HCT116 (cell line): Measurements from ENCODE around the gene BCL11A. TPM values are rescaled to one million over a fixed set of nuclear protein-coding genes. Genes with fewer than 3 reads are reported as not detected.
"Not testable (repeated sequence)": the region's sequence is repeated elsewhere in the genome, so short reads cannot be mapped to it uniquely, and the experiment has no call there.

ENCODE experiments used
- ATAC-seq: fragments of 200-7000 bp; cut with Tn5 transposase; 2 replicates; pipeline ENCODE4 v1.9.1; 2020; ENCODE audit warnings: mild to moderate bottlenecking, moderate library complexity
- BruUV-seq: library from RNA; stranded (reverse); fragments of 400-500 nt; replicated peaks from 2 replicates; lab custom pipeline; 2021; lab: Mats Ljungman, UMichigan
- CTCF ChIA-PET: fragments of 300-600 bp; sonication (Branson Sonifier 250); formaldehyde crosslinking; loops from one replicate; lab custom pipeline; 2021; ENCODE audit warnings: antibody characterized with exemption; lab: Charles Lee
- POLR2A ChIA-PET: fragments of 300-600, 350-600 bp; sonication (Branson Sonifier 250); formaldehyde crosslinking; loops from one replicate; lab custom pipeline; 2021; ENCODE audit warnings: antibody characterized with exemption; lab: Charles Lee
- RAD21 ChIA-PET, 2 experiments: fragments of 300-600 bp; sonication (Branson Sonifier 250); formaldehyde crosslinking; loops; one replicate each; lab custom pipeline; 2023; ENCODE audit warnings: low total read pairs in 2 of 2; ENCODE audit not compliant: uncharacterized antibody in 2 of 2, unreplicated experiment in 2 of 2, low non-redundant PET in 1 of 2; lab: Charles Lee
- DNase-seq: peaks from one replicate; pipeline ENCODE4 v3.0.0-alpha.2; 2010; ENCODE audit warnings: low read depth, low spot score
- H2AFZ ChIP-seq: fragments of 200-600 bp; shearing (Covaris generic), sonication (generic); 2 replicates; pipeline ENCODE4 v1.6.1; 2017; ENCODE audit warnings: low read depth, mixed run types, mixed read lengths, antibody characterized with exemption, low read length; ENCODE audit not compliant: poor library complexity, severe bottlenecking
- H3K27ac ChIP-seq: 2 replicates; pipeline ENCODE4 v1.5.1; 2012; ENCODE audit warnings: low read depth, low read length
- H3K27me3 ChIP-seq: fragments of 200-600 bp; sonication (generic); 2 replicates; pipeline ENCODE4 v1.6.1; 2016; ENCODE audit warnings: mixed run types, low read length, mixed read lengths; ENCODE audit not compliant: insufficient read depth
- H3K36me3 ChIP-seq, 2 experiments: fragments of 200-500 bp in 1 of 2; fragments of 200-600 bp in 1 of 2; sonication (Bioruptor generic) in 1 of 2; sonication (generic) in 1 of 2; 2 replicates each; pipeline versions ENCODE4 v1.5.1 to v1.6.1; 2014 to 2016; ENCODE audit warnings: low read length in 2 of 2, inconsistent platforms in 1 of 2, mixed read lengths in 1 of 2, mixed run types in 1 of 2; ENCODE audit not compliant: insufficient read depth in 2 of 2, control insufficient read depth in 1 of 2
- H3K4me1 ChIP-seq, 2 experiments: fragments of 200-600 bp in 1 of 2; sonication (generic) in 1 of 2; 2 replicates each; pipeline versions ENCODE4 v1.5.1 to v1.6.1; 2012 to 2017; ENCODE audit warnings: low read length in 2 of 2, inconsistent platforms in 1 of 2, mild to moderate bottlenecking in 1 of 2, mixed read lengths in 1 of 2, mixed run types in 1 of 2, moderate library complexity in 1 of 2; ENCODE audit not compliant: insufficient read depth in 2 of 2, control insufficient read depth in 1 of 2
- H3K4me2 ChIP-seq: fragments of 200-600 bp; sonication (generic); 2 replicates; pipeline ENCODE4 v1.6.1; 2017; ENCODE audit warnings: mixed run types, low read length, mixed read lengths
- H3K4me3 ChIP-seq, 2 experiments: fragments of 200-600 bp in 1 of 2; sonication (generic) in 1 of 2; replicated peaks in 1 of 2; 2 replicates each; pipeline ENCODE4 v1.5.1; 2011 to 2016; ENCODE audit warnings: low read length in 2 of 2, control low read depth in 1 of 2, low read depth in 1 of 2, mild to moderate bottlenecking in 1 of 2, mixed read lengths in 1 of 2, mixed run types in 1 of 2
- H3K79me2 ChIP-seq: fragments of 200-600 bp; sonication (generic); 2 replicates; pipeline ENCODE4 v1.6.1; 2017; ENCODE audit warnings: mild to moderate bottlenecking, mixed run types, low read length, moderate library complexity, mixed read lengths; ENCODE audit not compliant: insufficient read depth
- H3K9ac ChIP-seq: fragments of 200-600 bp; sonication (generic); 2 replicates; pipeline ENCODE4 v1.6.1; 2016; ENCODE audit warnings: low read length, mixed read lengths
- H3K9me2 ChIP-seq: fragments of 200-600 bp; sonication (generic), shearing (Covaris generic); 2 replicates; pipeline ENCODE4 v1.6.1; 2017; ENCODE audit warnings: mixed run types, mild to moderate bottlenecking, moderate library complexity; ENCODE audit not compliant: insufficient read depth
- H3K9me3 ChIP-seq, 2 experiments: fragments of 200-500 bp in 1 of 2; fragments of 200-600 bp in 1 of 2; sonication (Bioruptor generic) in 1 of 2; sonication (generic) in 1 of 2; 2 replicates each; pipeline ENCODE4 v1.6.1; 2014 to 2017; ENCODE audit warnings: low read length in 2 of 2, mixed read lengths in 2 of 2, inconsistent platforms in 1 of 2, low read depth in 1 of 2, mild to moderate bottlenecking in 1 of 2, mixed run types in 1 of 2, moderate library complexity in 1 of 2; ENCODE audit not compliant: control insufficient read depth in 1 of 2, insufficient read depth in 1 of 2
- H4K20me1 ChIP-seq: fragments of 200-600 bp; sonication (generic), shearing (Covaris generic); 2 replicates; pipeline ENCODE4 v1.6.1; 2017; ENCODE audit warnings: mixed run types, mild to moderate bottlenecking, moderate library complexity; ENCODE audit not compliant: insufficient read depth
- CTCF ChIP-seq, 3 experiments: fragments of 200-600 bp in 1 of 3; sonication (generic) in 1 of 3; IDR thresholded peaks in 2 of 3; conservative IDR thresholded peaks in 1 of 3; 2 replicates each; pipeline ENCODE4 v1.5.1; 2012 to 2017; ENCODE audit warnings: low read depth in 2 of 3, low read length in 2 of 3, antibody characterized with exemption in 1 of 3, borderline replicate concordance in 1 of 3, control low read depth in 1 of 3, mild to moderate bottlenecking in 1 of 3, mixed read lengths in 1 of 3, mixed run types in 1 of 3, moderate library complexity in 1 of 3; ENCODE audit not compliant: insufficient read depth in 1 of 3
- ELF1 ChIP-seq: IDR thresholded peaks from 2 replicates; pipeline ENCODE4 v1.6.1; 2012; ENCODE audit warnings: low read depth, borderline replicate concordance
- MAX ChIP-seq: IDR thresholded peaks from 2 replicates; pipeline ENCODE4 v1.6.1; 2012
- ZFX ChIP-seq: fragments of 450-650 bp; IDR thresholded peaks from 2 replicates; pipeline ENCODE4 v1.6.1; 2017
- intact Hi-C: fragments of 100-400 bp; cut with micrococcal nuclease; formaldehyde crosslinking; loops from 2 replicates; pipeline ENCODE4 v1.10.0; 2022
- total RNA-seq: library from RNA; stranded (reverse); gene quantifications from one replicate; pipeline ENCODE4 v1.2.1, GENCODE V29; 2021; ENCODE audit not compliant: unreplicated experiment

Gene BCL11A
- total RNA-seq, 1 experiment from 2014 or later, result 0.71 TPM

GRCh38 chr2:60422826-60423483 is 130.5 kb downstream of the BCL11A start:
- Histone ChIP-seq H3K9me3 (no peaks in the 10 kb centered on the region), H3K9me2 (no peaks in the 10 kb centered on the region), H4K20me1 (no peaks in the 10 kb centered on the region), H2AFZ (no peak overlapping the region), H3K27ac (no peak overlapping the region), H3K79me2 (no peaks in the 10 kb centered on the region), H3K4me1 (no peaks in the 10 kb centered on the region), H3K4me3 (no peak overlapping the region), H3K27me3 (no peaks in the 10 kb centered on the region), H3K36me3 (no peaks in the 10 kb centered on the region), H3K9ac (no peak overlapping the region), H3K4me2 (no peak overlapping the region)
- ChIA-PET CTCF (no interaction called here), RAD21 (no interaction called here), POLR2A (no interaction called here)
- intact Hi-C loops, result no loop called here
- DNase-seq (no peak), ATAC-seq (no peak)
- no TSS peak for BruUV-seq
- TF ChIP-seq ELF1 (no peak), MAX (no peak), CTCF (IDR thresholded peaks at IDR 0.05 in 2 of 3, conservative IDR thresholded peaks at IDR 0.05 in 1 of 3; ENCODE audit: borderline replicate concordance in 1 of 3, insufficient read depth in 1 of 3, low read depth in 2 of 3, low read length in 2 of 3) (no peak), ZFX (no peak)

GRCh38 chr2:60417210-60417609 is 136.2 kb downstream of the BCL11A start:
- RAD21 ChIA-PET, ATAC-seq, CTCF ChIA-PET: not testable (repeated sequence)

More at GRCh38 chr2:60417210-60417609, 136.2 kb downstream of the BCL11A start:
- H3K9ac ChIP-seq, H3K27me3 ChIP-seq, H3K4me2 ChIP-seq, BruUV-seq, DNase-seq, H3K4me3 ChIP-seq, H4K20me1 ChIP-seq, H2AFZ ChIP-seq, H3K9me2 ChIP-seq, H3K9me3 ChIP-seq, H3K36me3 ChIP-seq, intact Hi-C loops, H3K27ac ChIP-seq, POLR2A ChIA-PET, H3K4me1 ChIP-seq, H3K79me2 ChIP-seq: not testable (repeated sequence)
